ENCODE measurements around the gene NUBP1. TPM values are rescaled to one million over a fixed set of nuclear protein-coding genes. Genes with fewer than 3 reads are reported as not detected.
"Not testable (repeated sequence)": the region's sequence is repeated elsewhere in the genome, so short reads cannot be mapped to it uniquely, and the experiment has no call there.

The NUBP1 gene
- polyA plus RNA-seq, 2 of the 4 experiments (the other 2 are of a cell fraction): 34.1 to 49.9 TPM

DNA sequence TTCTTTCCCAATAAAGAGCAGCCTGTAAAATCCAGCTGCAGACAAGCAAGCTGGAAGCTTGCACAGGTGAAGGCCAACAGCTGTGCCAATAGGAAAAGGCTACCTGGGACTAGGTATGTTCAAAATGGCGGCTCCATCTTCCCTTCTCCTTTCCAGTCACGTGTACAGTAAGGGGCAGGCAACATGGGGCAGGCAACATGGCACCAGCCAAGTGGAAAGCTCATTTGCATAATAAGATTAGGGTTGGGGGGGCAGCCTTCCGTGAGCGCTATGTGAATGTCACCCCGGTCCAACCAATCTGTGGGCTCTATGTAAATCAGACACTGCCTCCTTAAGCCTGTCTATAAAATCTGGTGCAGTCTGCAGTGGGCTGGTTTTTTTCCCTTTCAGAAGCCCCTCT is 43.7 kb downstream of the NUBP1 start:
- H3K4me2 ChIP-seq: no peak overlapping the region
- ChIA-PET CTCF (no interaction called here), POLR2A (no interaction called here)
- no peak for FAIRE-seq
- 57% methylated on average over 5 of the region's 5 CpGs for WGBS (ENCODE audit: missing lambda C conversion rate)
- no peak for DNase-seq (ENCODE audit: low read depth in 1 of 2, low spot score in 1 of 2)
- ATAC-seq: no peak
- no peaks in the 10 kb centered on the region for H3K9me3 ChIP-seq
- H3K4me1 ChIP-seq: no peaks in the 10 kb centered on the region
- TF ChIP-seq HDAC2 (IDR thresholded peaks at IDR 0.05) (no peak), CBX2 (IDR thresholded peaks at IDR 0.05; ENCODE audit: borderline replicate concordance, low read depth) (no peak)
- TF ChIP-seq, protein P1, sequence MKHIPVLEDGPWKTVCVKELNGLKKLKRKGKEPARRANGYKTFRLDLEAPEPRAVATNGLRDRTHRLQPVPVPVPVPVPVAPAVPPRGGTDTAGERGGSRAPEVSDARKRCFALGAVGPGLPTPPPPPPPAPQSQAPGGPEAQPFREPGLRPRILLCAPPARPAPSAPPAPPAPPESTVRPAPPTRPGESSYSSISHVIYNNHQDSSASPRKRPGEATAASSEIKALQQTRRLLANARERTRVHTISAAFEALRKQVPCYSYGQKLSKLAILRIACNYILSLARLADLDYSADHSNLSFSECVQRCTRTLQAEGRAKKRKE (CRISPR knock-in tag; IDR thresholded peaks at IDR 0.05; ENCODE audit: low read depth): no peak
- no peak overlapping the region for H3K27ac ChIP-seq
- no peak overlapping the region for H3K4me3 ChIP-seq

DNA sequence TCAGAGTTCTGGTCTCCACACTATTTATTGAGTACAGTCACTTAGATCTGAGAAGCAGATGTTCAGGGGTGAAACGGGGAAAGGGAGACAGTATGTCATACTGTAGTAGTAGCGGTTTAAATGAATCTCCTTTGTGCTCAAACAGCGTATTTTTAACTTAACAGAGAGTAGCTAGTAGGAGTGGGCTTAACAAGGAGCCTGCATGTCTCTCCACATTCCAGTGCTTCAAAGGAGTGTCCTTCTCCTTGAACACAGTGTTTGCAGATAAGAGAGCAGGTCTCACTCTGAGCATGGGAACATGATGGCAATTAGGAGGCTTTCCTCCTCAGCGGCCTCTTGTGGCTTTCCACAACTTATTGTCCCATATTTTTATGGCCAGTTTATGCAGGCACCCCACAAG is 45.0 kb downstream of the NUBP1 start:
- CTCF ChIA-PET, POLR2A ChIA-PET, H3K4me1 ChIP-seq: not testable (repeated sequence)

DNA sequence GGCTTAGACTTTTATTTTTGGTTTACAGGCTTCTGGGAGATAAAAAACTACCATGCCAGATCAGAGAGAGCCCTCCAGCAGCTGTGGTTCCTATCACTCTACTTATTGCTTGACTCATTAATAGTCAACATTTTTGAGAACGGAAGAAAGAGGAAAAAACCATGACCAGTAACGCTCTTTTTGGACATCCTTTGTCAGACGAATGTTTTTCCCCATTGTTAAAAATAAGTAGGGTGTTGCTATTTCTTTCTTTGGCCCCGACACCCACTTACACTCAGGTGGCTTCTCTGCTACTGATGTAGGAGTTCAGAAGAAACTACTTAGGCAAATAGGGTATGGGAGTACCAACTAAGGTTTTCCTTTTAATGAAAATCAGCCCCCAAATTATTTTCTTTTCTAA is 47.4 kb downstream of the NUBP1 start:
- Histone ChIP-seq H3K9me3 (no peaks in the 10 kb centered on the region), H3K4me2 (no peak overlapping the region), H3K4me1 (no peaks in the 10 kb centered on the region), H3K27ac (no peak overlapping the region), H3K4me3 (no peak overlapping the region)
- 52% methylated on average over 4 of the region's 4 CpGs for WGBS (ENCODE audit: missing lambda C conversion rate)
- ATAC-seq (no peak), FAIRE-seq (no peak), DNase-seq (ENCODE audit: low read depth in 1 of 2, low spot score in 1 of 2) (no peak)
- TF ChIP-seq FOXS1 (CRISPR knock-in tag; IDR thresholded peaks at IDR 0.05) (no peak), TP53 (CRISPR knock-in tag; IDR thresholded peaks at IDR 0.05) (no peak), TFCP2L1 (CRISPR knock-in tag; IDR thresholded peaks at IDR 0.05) (no peak)
- TF ChIP-seq, protein P2, sequence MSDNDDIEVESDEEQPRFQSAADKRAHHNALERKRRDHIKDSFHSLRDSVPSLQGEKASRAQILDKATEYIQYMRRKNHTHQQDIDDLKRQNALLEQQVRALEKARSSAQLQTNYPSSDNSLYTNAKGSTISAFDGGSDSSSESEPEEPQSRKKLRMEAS (IDR thresholded peaks at IDR 0.05): no peak
- ChIA-PET POLR2A (no interaction called here), CTCF (no interaction called here)

More for the DNA sequence above, 45.0 kb downstream of the NUBP1 start:
- 65% methylated on average over 4 of the region's 4 CpGs for WGBS (ENCODE audit: missing lambda C conversion rate)
- H3K9me3 ChIP-seq; H3K4me3 ChIP-seq; FAIRE-seq; H3K4me2 ChIP-seq; DNase-seq (ENCODE audit: low read depth in 1 of 2, low spot score in 1 of 2); H3K27ac ChIP-seq; ATAC-seq: not testable (repeated sequence)

DNA sequence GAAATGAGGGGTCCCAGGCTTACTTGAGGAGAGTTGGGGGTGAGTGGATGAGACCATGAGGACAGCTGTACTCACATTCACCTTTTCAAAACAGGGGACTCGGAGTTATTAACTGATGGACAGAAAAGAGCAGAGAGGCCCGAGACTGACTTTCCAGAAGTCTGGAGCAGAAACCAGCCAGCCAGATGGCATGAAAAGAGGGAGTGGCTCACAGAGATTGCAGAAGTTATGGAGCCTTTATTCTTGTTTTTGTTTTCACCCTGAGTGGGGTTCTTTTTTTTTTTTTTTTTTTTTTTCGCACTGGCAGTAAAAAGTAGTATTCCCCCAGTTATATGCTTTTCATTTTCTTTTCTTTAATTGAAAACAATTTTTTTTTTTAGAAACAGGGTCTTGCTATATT is 56.1 kb downstream of the NUBP1 start:
- TF ChIP-seq TP53 (CRISPR knock-in tag; IDR thresholded peaks at IDR 0.05) (no peak), JUN (IDR thresholded peaks at IDR 0.05) (no peak), EHF (CRISPR knock-in tag; IDR thresholded peaks at IDR 0.05) (no peak), ZSCAN20 (CRISPR knock-in tag; IDR thresholded peaks at IDR 0.05) (no peak), HEYL (CRISPR knock-in tag; IDR thresholded peaks at IDR 0.05) (no peak)
- TF ChIP-seq, protein P3, sequence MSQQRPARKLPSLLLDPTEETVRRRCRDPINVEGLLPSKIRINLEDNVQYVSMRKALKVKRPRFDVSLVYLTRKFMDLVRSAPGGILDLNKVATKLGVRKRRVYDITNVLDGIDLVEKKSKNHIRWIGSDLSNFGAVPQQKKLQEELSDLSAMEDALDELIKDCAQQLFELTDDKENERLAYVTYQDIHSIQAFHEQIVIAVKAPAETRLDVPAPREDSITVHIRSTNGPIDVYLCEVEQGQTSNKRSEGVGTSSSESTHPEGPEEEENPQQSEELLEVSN (IDR thresholded peaks at IDR 0.05; ENCODE audit: borderline replicate concordance, low read depth): no peak
- TF ChIP-seq, protein P4, sequence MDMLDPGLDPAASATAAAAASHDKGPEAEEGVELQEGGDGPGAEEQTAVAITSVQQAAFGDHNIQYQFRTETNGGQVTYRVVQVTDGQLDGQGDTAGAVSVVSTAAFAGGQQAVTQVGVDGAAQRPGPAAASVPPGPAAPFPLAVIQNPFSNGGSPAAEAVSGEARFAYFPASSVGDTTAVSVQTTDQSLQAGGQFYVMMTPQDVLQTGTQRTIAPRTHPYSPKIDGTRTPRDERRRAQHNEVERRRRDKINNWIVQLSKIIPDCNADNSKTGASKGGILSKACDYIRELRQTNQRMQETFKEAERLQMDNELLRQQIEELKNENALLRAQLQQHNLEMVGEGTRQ (IDR thresholded peaks at IDR 0.05): no peak
- TF ChIP-seq, protein P5, sequence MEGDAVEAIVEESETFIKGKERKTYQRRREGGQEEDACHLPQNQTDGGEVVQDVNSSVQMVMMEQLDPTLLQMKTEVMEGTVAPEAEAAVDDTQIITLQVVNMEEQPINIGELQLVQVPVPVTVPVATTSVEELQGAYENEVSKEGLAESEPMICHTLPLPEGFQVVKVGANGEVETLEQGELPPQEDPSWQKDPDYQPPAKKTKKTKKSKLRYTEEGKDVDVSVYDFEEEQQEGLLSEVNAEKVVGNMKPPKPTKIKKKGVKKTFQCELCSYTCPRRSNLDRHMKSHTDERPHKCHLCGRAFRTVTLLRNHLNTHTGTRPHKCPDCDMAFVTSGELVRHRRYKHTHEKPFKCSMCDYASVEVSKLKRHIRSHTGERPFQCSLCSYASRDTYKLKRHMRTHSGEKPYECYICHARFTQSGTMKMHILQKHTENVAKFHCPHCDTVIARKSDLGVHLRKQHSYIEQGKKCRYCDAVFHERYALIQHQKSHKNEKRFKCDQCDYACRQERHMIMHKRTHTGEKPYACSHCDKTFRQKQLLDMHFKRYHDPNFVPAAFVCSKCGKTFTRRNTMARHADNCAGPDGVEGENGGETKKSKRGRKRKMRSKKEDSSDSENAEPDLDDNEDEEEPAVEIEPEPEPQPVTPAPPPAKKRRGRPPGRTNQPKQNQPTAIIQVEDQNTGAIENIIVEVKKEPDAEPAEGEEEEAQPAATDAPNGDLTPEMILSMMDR (IDR thresholded peaks at IDR 0.05): no peak
- ATAC-seq: no peak
- no peaks in the 10 kb centered on the region for H3K9me3 ChIP-seq
- no peak for FAIRE-seq
- no peak overlapping the region for H3K27ac ChIP-seq
- H3K4me1 ChIP-seq: no peaks in the 10 kb centered on the region
- H3K4me2 ChIP-seq: no peak overlapping the region
- no peak for DNase-seq (ENCODE audit: low read depth in 1 of 2, low spot score in 1 of 2)
- CTCF ChIA-PET: interaction anchor here (2.0 kb wide), 1 partner anchor 120 kb away, joined by 5 read pairs; no protein-coding TSS in a partner anchor
- 72% methylated on average over 3 of the region's 3 CpGs for WGBS (ENCODE audit: missing lambda C conversion rate)
- POLR2A ChIA-PET: no interaction called here
- H3K4me3 ChIP-seq: no peak overlapping the region

Data from A549 (cell line).